Caco-2 (cell line): ENCODE data around the gene LAMTOR5. TPM values are rescaled to one million over a fixed set of nuclear protein-coding genes. Genes with fewer than 3 reads are reported as not detected.
"Not testable (repeated sequence)": the region's sequence is repeated elsewhere in the genome, so short reads cannot be mapped to it uniquely, and the experiment has no call there.

ENCODE experiments used
- BruUV-seq: library from RNA; stranded (reverse); fragments of 400-500 nt; replicated peaks from 2 replicates; lab custom pipeline; 2021; lab: Mats Ljungman, UMichigan
- CTCF ChIA-PET: fragments of 300-600 bp; sonication (Branson Sonifier 250); formaldehyde crosslinking; loops from one replicate; lab custom pipeline; 2022; ENCODE audit warnings: antibody characterized with exemption; lab: Charles Lee
- POLR2A ChIA-PET: fragments of 300-600 bp; sonication (Branson Sonifier 250); formaldehyde crosslinking; loops from one replicate; lab custom pipeline; 2022; ENCODE audit warnings: antibody characterized with exemption; lab: Charles Lee
- DNase-seq, 2 experiments: peaks; one replicate each; pipeline versions ENCODE4 v3.0.0 to v3.0.0-alpha.2; 2020 to 2022
- H3K27me3 ChIP-seq: replicated peaks from 2 replicates; pipeline ENCODE4 v1.6.0; 2011; ENCODE audit warnings: low read length; ENCODE audit not compliant: control insufficient read depth, insufficient read depth
- H3K36me3 ChIP-seq: 2 replicates; pipeline ENCODE4 v1.5.1; 2011; ENCODE audit warnings: low read length; ENCODE audit not compliant: control insufficient read depth, insufficient read depth
- H3K4me1 ChIP-seq: fragments of 250-450 bp; sonication (Bioruptor Pico); 2 replicates; pipeline ENCODE4 v1.5.1; 2020; ENCODE audit warnings: mild to moderate bottlenecking
- H3K4me3 ChIP-seq: 2 replicates; pipeline ENCODE4 v1.5.1; 2011; ENCODE audit warnings: low read depth, mild to moderate bottlenecking, control low read depth, low read length
- H3K9me3 ChIP-seq: fragments of 250-450 bp; sonication (Bioruptor Pico); 2 replicates; pipeline ENCODE4 v1.5.1; 2020; ENCODE audit warnings: mild to moderate bottlenecking, moderate library complexity
- H3K27ac Mint-ChIP-seq: one replicate; pipeline ENCODE4 v1.8.0; 2022; ENCODE audit warnings: mixed read lengths; ENCODE audit not compliant: unreplicated experiment
- H3K27me3 Mint-ChIP-seq: one replicate; pipeline ENCODE4 v1.8.0; 2022; ENCODE audit warnings: mixed read lengths; ENCODE audit not compliant: insufficient read depth, unreplicated experiment
- H3K36me3 Mint-ChIP-seq: one replicate; pipeline ENCODE4 v1.8.0; 2022; ENCODE audit warnings: mild to moderate bottlenecking, mixed read lengths; ENCODE audit not compliant: insufficient read depth, unreplicated experiment
- H3K4me1 Mint-ChIP-seq: one replicate; pipeline ENCODE4 v1.8.0; 2022; ENCODE audit warnings: low read depth, mixed read lengths; ENCODE audit not compliant: unreplicated experiment
- H3K4me3 Mint-ChIP-seq: one replicate; pipeline ENCODE4 v1.8.0; 2022; ENCODE audit warnings: mild to moderate bottlenecking, moderate library complexity, mixed read lengths; ENCODE audit not compliant: unreplicated experiment
- H3K9me3 Mint-ChIP-seq: one replicate; pipeline ENCODE4 v1.8.0; 2022; ENCODE audit warnings: mixed read lengths; ENCODE audit not compliant: unreplicated experiment
- CTCF ChIP-seq, 2 experiments: fragments of 200-600 bp in 1 of 2; IDR thresholded peaks; 1 replicate in 1 of 2; 2 replicates in 1 of 2; pipeline versions ENCODE4 v1.5.1 to v1.8.0; 2011 to 2022; ENCODE audit warnings: antibody characterized with exemption in 1 of 2, control low read depth in 1 of 2, inconsistent platforms in 1 of 2, low read depth in 1 of 2, low read length in 1 of 2, mild to moderate bottlenecking in 1 of 2, moderate library complexity in 1 of 2; ENCODE audit not compliant: insufficient read depth in 1 of 2, severe bottlenecking in 1 of 2, unreplicated experiment in 1 of 2
- intact Hi-C: fragments of 100-400 bp; cut with micrococcal nuclease; formaldehyde crosslinking; loops from one replicate; pipeline ENCODE4 v1.10.0; 2022; ENCODE audit not compliant: unreplicated experiment
- total RNA-seq: library from RNA; stranded (reverse); gene quantifications from 2 replicates; pipeline ENCODE4 v1.2.3, GENCODE V29; 2022

Gene LAMTOR5
- total RNA-seq, 1 experiment from 2014 or later = 106 TPM

GRCh38 chr1:110408488-110408887 lies 994 bp upstream of the LAMTOR5 start:
- Mint-ChIP-seq H3K36me3 (peaks cover 26% of the 10 kb centered on the region), H3K4me3 (peak overlapping the region; percentile 96), H3K4me1 (peaks cover 7% of the 10 kb centered on the region), H3K27me3 (no peaks in the 10 kb centered on the region), H3K9me3 (no peaks in the 10 kb centered on the region), H3K27ac (peak overlapping the region; percentile 97)
- CTCF ChIA-PET = interaction anchor here (0.7 to 5.9 kb wide), 3 partner anchors 52 to 184 kb away, joined by 3 to 51 read pairs (median 4); no protein-coding TSS in a partner anchor
- Histone ChIP-seq H3K27me3 (no peaks in the 10 kb centered on the region), H3K4me1 (peaks cover 7% of the 10 kb centered on the region), H3K9me3 (no peaks in the 10 kb centered on the region), H3K36me3 (no peaks in the 10 kb centered on the region), H3K4me3 (peak overlapping the region; percentile 65)
- DNase-seq = no peak
- no peak for TF ChIP-seq CTCF (IDR thresholded peaks at IDR 0.05; ENCODE audit: insufficient read depth in 1 of 2, low read depth in 1 of 2, low read length in 1 of 2, severe bottlenecking in 1 of 2, unreplicated experiment in 1 of 2)
- intact Hi-C loops = no loop called here
- POLR2A ChIA-PET = interaction anchor here (0.8 kb wide), 1 partner anchor 72 kb away, joined by 3 read pairs; no protein-coding TSS in a partner anchor
- no TSS peak for BruUV-seq

GRCh38 chr1:110406407-110406806 lies 1.1 kb downstream of the LAMTOR5 start:
- H3K27me3 Mint-ChIP-seq, H3K4me1 Mint-ChIP-seq, H3K27ac Mint-ChIP-seq, POLR2A ChIA-PET, DNase-seq, BruUV-seq, H3K9me3 ChIP-seq, intact Hi-C loops, H3K4me1 ChIP-seq, H3K27me3 ChIP-seq, H3K36me3 ChIP-seq, H3K9me3 Mint-ChIP-seq, CTCF ChIA-PET: not testable (repeated sequence)
- H3K4me3 ChIP-seq = peak overlapping the region; percentile 65
- H3K4me3 Mint-ChIP-seq = peak overlapping the region; percentile 96
- peaks cover 26% of the 10 kb centered on the region for H3K36me3 Mint-ChIP-seq

GRCh38 chr1:110404401-110404800 lies 3.1 kb downstream of the LAMTOR5 start:
- intact Hi-C loops = no loop called here

More at GRCh38 chr1:110404401-110404800, 3.1 kb downstream of the LAMTOR5 start:
- H3K9me3 Mint-ChIP-seq = no peaks in the 10 kb centered on the region
- no peak overlapping the region for H3K4me3 ChIP-seq
- H3K4me1 ChIP-seq = peaks cover 7% of the 10 kb centered on the region
- TF ChIP-seq CTCF (IDR thresholded peaks at IDR 0.05; ENCODE audit: insufficient read depth in 1 of 2, low read depth in 1 of 2, low read length in 1 of 2, severe bottlenecking in 1 of 2, unreplicated experiment in 1 of 2) = no peak
- no peaks in the 10 kb centered on the region for H3K27me3 Mint-ChIP-seq
- ChIA-PET CTCF (no interaction called here), POLR2A (no interaction called here)
- peaks cover 38% of the 10 kb centered on the region for H3K36me3 Mint-ChIP-seq
- H3K27ac Mint-ChIP-seq = no peak overlapping the region
- no TSS peak for BruUV-seq
- no peaks in the 10 kb centered on the region for H3K27me3 ChIP-seq
- H3K36me3 ChIP-seq = no peaks in the 10 kb centered on the region
- no peaks in the 10 kb centered on the region for H3K9me3 ChIP-seq
- no peaks in the 10 kb centered on the region for H3K4me1 Mint-ChIP-seq
- no peak for DNase-seq
- no peak overlapping the region for H3K4me3 Mint-ChIP-seq
